Activated naive CD4-positive, alpha-beta T cell treated with anti-CD3 and anti-CD28 coated beads, Interleukin-2, amount 10 ng/mL, durations not matched to agents 7 days and 5 days (primary cell): ENCODE measurements around the gene CYP3A7.
"Not testable (repeated sequence)": the region's sequence is repeated elsewhere in the genome, so short reads cannot be mapped to it uniquely, and the experiment has no call there.

Experiments
- CTCF ChIA-PET: fragments of 350-600 bp; sonication (Branson Sonifier 250); formaldehyde crosslinking; loops from one replicate; lab custom pipeline; 2021; ENCODE audit warnings: antibody characterized with exemption; lab: Charles Lee
- DNase-seq: peaks from one replicate; pipeline ENCODE4 v3.0.0-alpha.2; 2020
- H3K27ac Mint-ChIP-seq: one replicate; pipeline ENCODE4 v1.8.0; 2021; ENCODE audit warnings: mild to moderate bottlenecking, moderate library complexity, mixed read lengths
- H3K27me3 Mint-ChIP-seq: one replicate; pipeline ENCODE4 v1.8.0; 2021; ENCODE audit warnings: mild to moderate bottlenecking, mixed read lengths
- H3K36me3 Mint-ChIP-seq: one replicate; pipeline ENCODE4 v1.8.0; 2021; ENCODE audit warnings: mixed read lengths
- H3K4me1 Mint-ChIP-seq: one replicate; pipeline ENCODE4 v1.8.0; 2021; ENCODE audit warnings: mixed read lengths
- H3K4me3 Mint-ChIP-seq: one replicate; pipeline ENCODE4 v1.8.0; 2021; ENCODE audit warnings: mild to moderate bottlenecking, moderate library complexity, mixed read lengths
- H3K9me3 Mint-ChIP-seq: one replicate; pipeline ENCODE4 v1.8.0; 2021; ENCODE audit warnings: mixed read lengths

The CYP3A7 gene

DNA sequence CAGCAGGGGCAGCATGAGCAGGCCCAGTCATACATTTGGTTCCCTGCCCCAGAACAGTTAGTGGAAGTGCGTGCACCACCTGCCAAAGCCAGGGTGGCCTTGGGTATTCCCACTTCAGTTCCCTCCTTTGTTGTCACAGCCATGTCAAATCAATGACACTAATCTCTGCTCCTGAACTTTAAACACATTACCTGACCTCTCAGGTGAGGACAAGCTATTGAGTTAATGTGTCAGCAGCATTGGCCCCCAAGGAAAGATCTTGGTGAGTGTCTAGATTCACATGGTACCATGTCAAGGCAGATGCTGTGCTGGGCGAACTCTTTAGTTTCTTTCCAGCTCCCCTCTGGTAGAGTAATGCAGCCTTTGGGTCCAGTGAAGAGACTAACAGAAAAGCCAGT lies 57.3 kb downstream of the CYP3A7 start:
- CTCF ChIA-PET = no interaction called here
- no peaks in the 10 kb centered on the region for H3K36me3 Mint-ChIP-seq
- H3K27me3 Mint-ChIP-seq = no peaks in the 10 kb centered on the region
- H3K27ac Mint-ChIP-seq = no peak overlapping the region
- no peak for DNase-seq
- no peak overlapping the region for H3K4me3 Mint-ChIP-seq
- H3K9me3 Mint-ChIP-seq = no peaks in the 10 kb centered on the region
- H3K4me1 Mint-ChIP-seq = peaks cover 17% of the 10 kb centered on the region

DNA sequence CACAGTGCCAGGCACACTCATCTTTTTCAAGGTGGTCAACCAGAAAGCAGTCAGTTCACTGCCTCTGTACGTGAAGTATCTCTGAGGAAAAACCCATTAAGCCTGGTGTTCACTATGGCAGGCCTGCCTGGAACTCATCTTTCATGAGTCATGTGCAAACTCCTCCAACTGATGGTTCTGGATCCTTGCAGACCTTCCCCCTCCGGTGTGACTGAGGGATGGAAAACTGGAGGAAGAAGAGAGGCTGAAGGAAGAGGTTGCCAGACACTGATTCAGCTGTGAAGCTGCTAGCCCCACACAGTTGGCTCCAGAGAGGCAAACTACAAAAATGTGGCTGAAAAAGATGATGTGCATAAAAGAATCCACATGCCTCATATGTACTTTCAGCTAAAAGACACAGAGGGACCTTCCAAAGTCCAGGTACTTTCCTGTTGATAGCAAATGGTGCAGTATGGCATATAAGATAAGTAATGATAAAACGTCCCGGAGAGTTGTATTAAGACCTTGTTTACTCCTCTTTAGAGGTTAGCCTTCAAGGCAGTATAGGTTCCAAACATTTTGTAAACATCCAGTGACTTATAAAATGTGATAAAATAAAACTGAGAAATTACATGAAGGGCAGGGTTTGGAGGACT lies 57.9 kb downstream of the CYP3A7 start:
- no peak overlapping the region for H3K4me3 Mint-ChIP-seq
- H3K27me3 Mint-ChIP-seq = no peaks in the 10 kb centered on the region
- DNase-seq = no peak
- H3K36me3 Mint-ChIP-seq = no peaks in the 10 kb centered on the region
- CTCF ChIA-PET = no interaction called here
- H3K4me1 Mint-ChIP-seq = peaks cover 17% of the 10 kb centered on the region
- H3K9me3 Mint-ChIP-seq = no peaks in the 10 kb centered on the region
- no peak overlapping the region for H3K27ac Mint-ChIP-seq

DNA sequence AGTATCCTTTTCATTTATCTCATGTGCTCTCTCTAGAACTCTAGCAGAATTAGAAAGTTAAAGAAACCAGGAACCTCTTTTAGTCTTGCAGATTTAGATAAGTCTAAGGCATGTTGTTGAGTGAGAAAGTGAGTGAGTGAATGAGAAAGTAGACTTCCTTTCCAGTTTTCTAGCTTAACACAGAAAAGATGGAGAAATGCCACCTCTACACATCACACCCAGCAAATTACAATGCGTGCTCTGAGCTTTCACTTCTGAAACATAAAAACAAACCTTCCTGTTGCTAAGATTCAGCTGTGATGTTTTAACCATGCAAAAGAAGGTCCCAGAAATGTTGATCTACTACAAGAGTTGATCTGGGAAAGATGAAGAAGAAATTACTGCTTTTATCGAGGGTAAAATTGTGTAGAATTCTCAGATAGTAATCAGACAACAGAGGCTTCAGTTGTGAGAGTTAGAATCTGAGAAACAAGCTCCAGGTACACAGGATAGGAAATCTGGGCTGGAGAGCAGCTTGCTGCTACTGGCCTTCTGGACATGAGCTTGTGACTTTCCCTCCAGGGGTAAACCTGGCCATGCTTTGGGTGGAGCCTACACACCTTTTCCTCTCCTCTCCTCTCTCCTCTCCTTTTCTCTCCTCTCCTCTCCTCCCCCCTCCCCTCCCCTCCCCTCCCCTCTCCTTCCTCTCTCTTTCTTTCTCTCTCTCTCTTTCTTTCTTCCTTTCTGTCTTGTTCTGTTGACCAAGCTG lies 59.8 kb downstream of the CYP3A7 start:
- H3K4me1 Mint-ChIP-seq = peaks cover 17% of the 10 kb centered on the region
- no peak overlapping the region for H3K27ac Mint-ChIP-seq
- no peaks in the 10 kb centered on the region for H3K36me3 Mint-ChIP-seq
- no peak for DNase-seq
- no peaks in the 10 kb centered on the region for H3K9me3 Mint-ChIP-seq
- H3K4me3 Mint-ChIP-seq = no peak overlapping the region
- H3K27me3 Mint-ChIP-seq = no peaks in the 10 kb centered on the region
- CTCF ChIA-PET = no interaction called here

DNA sequence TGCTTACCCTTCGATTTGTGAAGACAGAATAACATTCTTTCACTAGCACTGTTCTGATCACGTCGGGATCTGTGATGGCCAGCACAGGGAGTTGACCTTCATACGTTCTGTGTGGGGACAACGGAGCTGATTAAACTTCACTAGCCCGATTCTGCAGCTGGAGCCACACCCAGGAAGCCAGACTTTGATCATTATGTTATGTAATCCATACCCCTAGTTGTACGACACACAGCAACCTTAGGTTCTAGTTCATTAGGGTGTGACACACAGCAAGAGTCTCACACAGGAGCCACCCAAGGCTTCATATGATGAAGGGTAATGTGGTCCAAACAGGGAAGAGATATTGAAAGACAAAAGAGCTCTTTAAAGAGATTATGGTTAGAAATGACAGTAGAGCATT lies 62.4 kb downstream of the CYP3A7 start:
- no peak for DNase-seq
- Mint-ChIP-seq H3K27me3 (no peaks in the 10 kb centered on the region), H3K4me1 (peaks cover 17% of the 10 kb centered on the region), H3K9me3 (no peaks in the 10 kb centered on the region), H3K4me3 (no peak overlapping the region), H3K27ac (no peak overlapping the region), H3K36me3 (peaks cover 2% of the 10 kb centered on the region)
- CTCF ChIA-PET = interaction anchor here (0.6 kb wide), 1 partner anchor 383 kb away, joined by 3 read pairs; no protein-coding TSS in a partner anchor

DNA sequence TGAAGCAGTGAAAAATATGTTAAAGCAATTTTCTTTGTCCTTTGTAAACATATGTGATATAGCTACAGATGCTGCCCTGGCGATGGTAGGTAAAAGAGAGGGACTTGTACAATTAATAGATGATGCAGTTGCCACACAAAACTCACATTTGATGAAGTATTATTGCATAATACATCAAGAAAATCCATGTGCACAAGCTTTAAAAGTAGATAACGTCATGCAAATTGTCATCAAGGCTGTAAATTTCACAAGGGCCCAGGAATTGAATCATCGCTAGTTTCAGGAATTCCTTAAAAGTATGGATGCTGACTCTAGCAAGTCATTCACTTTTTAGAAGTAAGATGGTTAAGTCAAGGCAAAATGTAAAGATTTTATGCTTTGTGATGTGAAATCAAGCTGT lies 65.2 kb downstream of the CYP3A7 start:
- CTCF ChIA-PET = no interaction called here
- Mint-ChIP-seq H3K9me3 (no peaks in the 10 kb centered on the region), H3K36me3 (peaks cover 3% of the 10 kb centered on the region), H3K27ac (no peak overlapping the region), H3K4me3 (no peak overlapping the region), H3K4me1 (peaks cover 6% of the 10 kb centered on the region), H3K27me3 (no peaks in the 10 kb centered on the region)
- DNase-seq = no peak

DNA sequence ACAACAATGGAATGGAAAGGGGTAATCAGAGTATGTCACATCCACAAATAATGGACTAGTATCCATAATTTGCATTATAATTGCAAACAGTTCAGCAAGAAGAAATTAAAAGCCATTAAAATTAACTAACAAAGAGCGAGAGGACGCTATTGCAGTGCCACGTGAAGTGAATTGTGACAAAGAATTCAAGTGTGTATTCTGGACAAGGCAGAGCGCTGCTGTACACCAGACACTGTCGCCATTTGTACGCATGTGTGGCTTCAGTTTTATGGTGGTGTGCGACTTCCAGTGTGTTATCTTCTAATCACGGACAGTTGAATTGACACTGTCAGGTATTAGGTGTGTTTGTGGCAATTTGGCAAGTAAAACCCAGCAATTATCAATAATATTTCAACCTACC lies 66.5 kb downstream of the CYP3A7 start:
- CTCF ChIA-PET = no interaction called here
- Mint-ChIP-seq H3K4me3 (no peak overlapping the region), H3K36me3 (peaks cover 3% of the 10 kb centered on the region)

DNA sequence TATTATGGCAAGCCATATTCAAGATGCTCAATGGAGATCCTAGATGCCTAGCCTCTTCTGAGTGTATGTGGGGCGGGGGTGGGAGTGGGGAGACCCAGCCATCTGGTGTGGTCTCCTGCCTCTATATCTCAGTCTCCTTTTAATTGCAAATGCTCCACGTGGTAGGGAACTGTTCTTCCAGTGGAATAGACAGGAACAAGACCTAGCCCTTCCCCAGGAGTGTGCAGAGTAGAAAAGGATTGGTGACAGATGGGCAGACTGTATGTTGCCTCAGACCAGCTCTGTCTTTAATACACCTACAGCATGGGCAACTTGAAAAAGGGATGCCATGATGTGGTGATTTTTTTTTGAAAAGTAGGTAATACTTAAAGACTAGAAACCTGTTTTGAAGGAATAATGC lies 67.8 kb downstream of the CYP3A7 start:
- Mint-ChIP-seq H3K4me3 (no peak overlapping the region), H3K27ac (no peak overlapping the region), H3K27me3 (no peaks in the 10 kb centered on the region), H3K36me3 (peaks cover 8% of the 10 kb centered on the region), H3K4me1 (no peaks in the 10 kb centered on the region), H3K9me3 (peaks cover 2% of the 10 kb centered on the region)
- DNase-seq = no peak
- CTCF ChIA-PET = no interaction called here

More for the DNA sequence above, 66.5 kb downstream of the CYP3A7 start:
- Mint-ChIP-seq H3K27me3 (no peaks in the 10 kb centered on the region), H3K9me3 (peaks cover 2% of the 10 kb centered on the region), H3K4me1 (no peaks in the 10 kb centered on the region), H3K27ac (no peak overlapping the region)
- no peak for DNase-seq

DNA sequence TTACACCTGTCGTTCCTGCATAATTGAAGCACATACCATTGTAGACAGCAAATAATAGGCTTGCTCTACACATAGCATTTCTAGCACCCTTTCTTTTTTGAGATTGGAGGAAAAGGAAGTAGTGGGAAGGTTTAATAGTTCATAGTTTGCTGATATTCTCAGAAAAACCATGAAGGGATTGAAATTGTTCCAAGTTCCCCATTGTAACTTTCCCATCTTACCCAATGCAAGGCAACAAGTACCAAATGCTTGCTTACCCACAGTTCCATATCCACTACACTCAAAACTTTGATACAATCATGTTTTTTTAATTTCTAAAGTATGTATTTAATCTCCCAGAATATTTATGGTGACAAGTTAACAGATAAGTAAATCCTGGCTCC lies 69.0 kb downstream of the CYP3A7 start:
- Mint-ChIP-seq H3K9me3 (peaks cover 2% of the 10 kb centered on the region), H3K27ac (no peak overlapping the region), H3K27me3 (no peaks in the 10 kb centered on the region), H3K4me3 (no peak overlapping the region), H3K4me1 (no peaks in the 10 kb centered on the region), H3K36me3 (peaks cover 11% of the 10 kb centered on the region)
- DNase-seq = no peak
- CTCF ChIA-PET = no interaction called here

DNA sequence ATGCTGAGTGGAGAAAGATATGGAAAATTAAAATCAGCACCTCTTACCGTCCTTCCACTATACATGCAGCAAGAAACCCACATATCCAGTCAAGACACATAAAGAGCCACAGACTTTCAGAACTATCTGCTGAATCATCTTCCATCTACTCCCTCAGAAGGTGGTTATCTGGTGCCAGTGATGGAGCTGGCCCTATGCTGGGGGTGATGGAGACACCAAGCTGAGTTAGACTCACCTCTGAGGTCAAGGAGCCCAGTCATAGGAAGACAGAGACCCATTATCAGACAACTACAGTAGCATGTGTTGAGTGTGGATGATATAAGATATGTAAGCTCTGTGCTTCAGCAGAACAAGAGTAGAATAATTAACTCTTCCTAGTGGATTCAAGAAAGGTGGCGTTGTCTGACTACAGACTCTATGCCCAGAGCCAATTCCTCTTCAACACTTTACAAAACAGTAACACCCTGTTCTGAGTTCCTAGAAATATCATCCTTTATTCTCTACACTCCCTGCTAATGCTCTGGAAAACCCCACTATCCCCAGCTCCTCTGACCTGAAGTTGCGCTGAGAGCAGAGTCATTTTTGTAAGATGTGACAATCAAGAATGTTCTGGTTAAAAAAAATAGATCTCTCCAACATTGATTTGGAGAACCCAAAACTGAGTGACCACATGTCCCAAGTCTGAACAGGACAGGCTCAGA lies 69.5 kb downstream of the CYP3A7 start:
- no peak overlapping the region for H3K27ac Mint-ChIP-seq

DNA sequence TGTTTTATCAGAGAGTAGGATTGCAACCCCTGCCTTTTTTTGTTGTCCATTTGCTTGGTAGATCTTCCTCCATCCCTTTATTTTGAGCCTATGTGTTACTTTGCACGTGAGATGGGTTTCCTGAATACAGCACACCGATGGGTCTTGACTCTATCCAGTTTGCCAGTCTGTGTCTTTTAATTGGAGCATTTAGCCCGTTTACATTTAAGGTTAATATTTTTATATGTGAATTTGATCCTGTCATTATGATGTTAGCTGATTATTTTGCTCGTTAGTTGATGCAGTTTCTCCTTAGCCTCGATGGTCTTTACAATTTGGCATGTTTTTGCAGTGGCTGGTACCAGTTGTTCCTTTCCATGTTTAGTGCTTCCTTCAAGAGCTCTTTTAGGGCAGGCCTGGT lies 77.1 kb downstream of the CYP3A7 start:
- CTCF ChIA-PET, H3K4me1 Mint-ChIP-seq: not testable (repeated sequence)

More for the DNA sequence above, 69.5 kb downstream of the CYP3A7 start:
- DNase-seq = no peak
- Mint-ChIP-seq H3K4me1 (no peaks in the 10 kb centered on the region), H3K36me3 (peaks cover 14% of the 10 kb centered on the region), H3K4me3 (no peak overlapping the region), H3K27me3 (no peaks in the 10 kb centered on the region), H3K9me3 (peaks cover 2% of the 10 kb centered on the region)
- CTCF ChIA-PET = no interaction called here

More for the DNA sequence above, 77.1 kb downstream of the CYP3A7 start:
- not testable (repeated sequence) for H3K4me3 Mint-ChIP-seq, H3K27me3 Mint-ChIP-seq, DNase-seq, H3K27ac Mint-ChIP-seq
- peaks cover 15% of the 10 kb centered on the region for H3K36me3 Mint-ChIP-seq
- H3K9me3 Mint-ChIP-seq = peaks cover 12% of the 10 kb centered on the region
